Stimulated activated CD4-positive, alpha-beta T cell treated with anti-CD3 and anti-CD28 coated beads, Interleukin-12 subunit alpha, Interleukin-12 subunit beta, amount 100 ng/mL, for 24 hours (primary cell): ENCODE results near the gene P2RY10.
"Not testable (repeated sequence)": the region's sequence is repeated elsewhere in the genome, so short reads cannot be mapped to it uniquely, and the experiment has no call there.

Experiments used
- DNase-seq, 2 experiments: peaks; one replicate each; pipeline ENCODE4 v3.0.0-alpha.2; 2020; ENCODE audit warnings: low read depth in 2 of 2

P2RY10 gene

GRCh38 chrX:78945186-78945912, at the start of gene P2RY10:
Gene P2RY10 (plus strand): TSS chrX:78945391. CDS start chrX:78960521, 15,130 bp downstream.
- no peak for DNase-seq

- DNase-seq = no peak
Observed at GRCh38 chrX:78922754-78923153, 22.4 kb upstream of the P2RY10 start.

GRCh38 chrX:78923198-78924015, 21.8 kb upstream of the P2RY10 start:
- DNase-seq = no peak

- no peak for DNase-seq
Observed at GRCh38 chrX:78931814-78932213, 13.4 kb upstream of the P2RY10 start.

GRCh38 chrX:78934866-78935265, 10.3 kb upstream of the P2RY10 start:
- no peak for DNase-seq

GRCh38 chrX:78944351-78944750, 840 bp upstream of the P2RY10 start:
- no peak for DNase-seq

- no peak for DNase-seq
Observed at GRCh38 chrX:78946178-78946931, 1.2 kb downstream of the P2RY10 start.

GRCh38 chrX:78950009-78950835, 5.0 kb downstream of the P2RY10 start:
- DNase-seq = no peak

- DNase-seq = no peak
Observed at GRCh38 chrX:78957049-78957767, 12.0 kb downstream of the P2RY10 start.

GRCh38 chrX:78957768-78958130, 12.6 kb downstream of the P2RY10 start:
- no peak for DNase-seq

GRCh38 chrX:78958419-78959116, 13.4 kb downstream of the P2RY10 start:
- DNase-seq = no peak

GRCh38 chrX:78960888-78961287, 15.7 kb downstream of the P2RY10 start:
- no peak for DNase-seq

- no peak for DNase-seq
Observed at GRCh38 chrX:78964598-78964997, 19.4 kb downstream of the P2RY10 start.

- DNase-seq = no peak
Observed at GRCh38 chrX:78979789-78980464, 34.7 kb downstream of the P2RY10 start.

- no peak for DNase-seq
Observed at GRCh38 chrX:78989349-78989748, 44.2 kb downstream of the P2RY10 start.

- no peak for DNase-seq
Observed at GRCh38 chrX:78997870-78998558, 52.8 kb downstream of the P2RY10 start.

- DNase-seq = not testable (repeated sequence)
Observed at GRCh38 chrX:79007540-79007939, 62.3 kb downstream of the P2RY10 start.
